Measurements from ENCODE around the gene CCDC82.

DNA sequence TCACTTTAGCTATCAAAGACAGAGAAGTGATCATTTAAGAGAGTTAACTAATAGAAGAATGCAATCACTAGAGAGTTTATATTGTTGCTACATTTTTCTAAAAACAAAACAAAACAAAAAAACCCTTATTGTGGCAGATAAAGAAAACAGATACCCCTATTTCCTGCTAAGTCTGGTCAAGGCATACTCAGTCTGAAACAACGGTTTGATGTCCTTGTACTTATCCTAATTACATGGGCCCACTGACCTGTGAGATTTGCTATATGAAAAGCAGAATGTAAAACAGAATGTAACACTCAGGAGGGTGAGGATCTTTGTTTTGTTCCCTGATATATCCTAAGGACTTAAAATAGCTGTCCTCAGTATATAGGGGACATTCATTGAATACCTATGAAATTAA is 71.3 kb downstream of the CCDC82 start:
- TF ChIP-seq, protein P1, sequence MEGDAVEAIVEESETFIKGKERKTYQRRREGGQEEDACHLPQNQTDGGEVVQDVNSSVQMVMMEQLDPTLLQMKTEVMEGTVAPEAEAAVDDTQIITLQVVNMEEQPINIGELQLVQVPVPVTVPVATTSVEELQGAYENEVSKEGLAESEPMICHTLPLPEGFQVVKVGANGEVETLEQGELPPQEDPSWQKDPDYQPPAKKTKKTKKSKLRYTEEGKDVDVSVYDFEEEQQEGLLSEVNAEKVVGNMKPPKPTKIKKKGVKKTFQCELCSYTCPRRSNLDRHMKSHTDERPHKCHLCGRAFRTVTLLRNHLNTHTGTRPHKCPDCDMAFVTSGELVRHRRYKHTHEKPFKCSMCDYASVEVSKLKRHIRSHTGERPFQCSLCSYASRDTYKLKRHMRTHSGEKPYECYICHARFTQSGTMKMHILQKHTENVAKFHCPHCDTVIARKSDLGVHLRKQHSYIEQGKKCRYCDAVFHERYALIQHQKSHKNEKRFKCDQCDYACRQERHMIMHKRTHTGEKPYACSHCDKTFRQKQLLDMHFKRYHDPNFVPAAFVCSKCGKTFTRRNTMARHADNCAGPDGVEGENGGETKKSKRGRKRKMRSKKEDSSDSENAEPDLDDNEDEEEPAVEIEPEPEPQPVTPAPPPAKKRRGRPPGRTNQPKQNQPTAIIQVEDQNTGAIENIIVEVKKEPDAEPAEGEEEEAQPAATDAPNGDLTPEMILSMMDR (IDR thresholded peaks at IDR 0.05) = no peak
- TF ChIP-seq POLR2A (IDR thresholded peaks at IDR 0.05) (no peak), EP300 (IDR thresholded peaks at IDR 0.05) (no peak)

Measured in suprapubic skin (tissue), 3 donors.